Testis (tissue), 3 donors: ENCODE data around the gene IGF1R. TPM values are rescaled to one million over a fixed set of nuclear protein-coding genes. Genes with fewer than 3 reads are reported as not detected.

ENCODE experiments used
- DNase-seq: peaks from one replicate; pipeline ENCODE4 v3.0.0-alpha.2; 2019
- H3K27ac ChIP-seq, 2 donors: fragments of 200-600 bp; sonication (generic); one replicate each; pipeline ENCODE4 v1.5.1; 2019
- H3K27me3 ChIP-seq: fragments of 200-600 bp; sonication (generic); one replicate; pipeline ENCODE4 v1.5.1; 2019
- H3K36me3 ChIP-seq: fragments of 200-600 bp; sonication (generic); one replicate; pipeline ENCODE4 v1.5.1; 2017; ENCODE audit warnings: low read depth; ENCODE audit errors: missing control alignments
- H3K4me1 ChIP-seq: fragments of 200-600 bp; sonication (generic); one replicate; pipeline ENCODE4 v1.5.1; 2019
- H3K4me3 ChIP-seq, 2 donors: fragments of 200-600 bp; sonication (generic); one replicate each; pipeline ENCODE4 v1.5.1; 2017 to 2019
- H3K9me3 ChIP-seq: fragments of 200-600 bp; sonication (generic); one replicate; pipeline ENCODE4 v1.5.1; 2017
- POLR2A ChIP-seq: fragments of 450-650 bp; IDR thresholded peaks from one replicate; pipeline ENCODE4 v1.6.1; 2017; ENCODE audit warnings: antibody characterized with exemption, mild to moderate bottlenecking, moderate library complexity
- WGBS, 2 donors: methylation state at CpG; one replicate each; pipeline ENCODE4 v1.1.5; 2018; 5-methylcytosine and 5-hydroxymethylcytosine counted together
- intact Hi-C: fragments of 100-400 bp; cut with DNase I; formaldehyde crosslinking; loops from one replicate; pipeline ENCODE4 v1.15.1; 2023; ENCODE audit warnings: low total_unique reads
- polyA plus RNA-seq: library from polyadenylated mRNA; stranded (reverse); fragments of 350-450 nt; fragmentation: Illumina TruSeq; extraction: RNeasy Lipid Tissue Mini Kit (QIAGEN cat#74804); gene quantifications from one replicate; pipeline ENCODE4 v1.2.3, GENCODE V29; 2014; ENCODE audit warnings: low read depth, low replicate concordance; ENCODE audit not compliant: insufficient read depth
- total RNA-seq, 2 donors: library from RNA; depleted of rRNA; stranded (reverse); fragments of >200 nt; gene quantifications; one replicate each; pipeline ENCODE4 v1.2.3, GENCODE V29; 2016
- TF ChIP-seq, protein P1 (sequence below), 3 experiments: fragments of 450-650 bp in 2 of 3; fragments of 200-600 bp in 1 of 3; sonication (generic) in 1 of 3; IDR thresholded peaks; one replicate each; pipeline ENCODE4 v1.5.1; 2016 to 2019; ENCODE audit warnings: antibody characterized with exemption in 3 of 3, mild to moderate bottlenecking in 2 of 3, moderate library complexity in 1 of 3

IGF1R gene
- total and polyA plus RNA-seq, 3 donors from 2014 or later: 25.8 to 172 (median 157) TPM

DNA sequence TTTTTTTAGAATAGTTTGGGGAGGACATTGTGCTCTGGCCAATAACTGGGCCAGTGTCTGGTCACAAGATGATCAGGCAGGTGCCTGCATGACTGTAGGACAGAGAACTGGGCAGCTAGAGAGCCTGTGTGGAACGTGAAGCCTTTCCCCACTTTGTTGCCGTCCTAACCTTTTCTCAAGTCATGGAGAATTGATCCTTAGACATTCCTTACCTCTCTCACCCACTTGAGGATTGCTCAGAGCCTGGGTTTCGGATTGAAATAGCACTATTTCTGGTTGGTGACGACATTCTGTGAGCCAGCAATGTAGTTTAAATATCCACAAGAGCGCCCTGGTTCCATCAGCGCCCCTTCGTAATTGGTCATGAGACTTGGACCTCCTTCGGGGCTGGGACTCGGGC lies 138.4 kb downstream of the IGF1R start:
- no peak for DNase-seq
- Histone ChIP-seq H3K9me3 (no peaks in the 10 kb centered on the region), H3K27ac (no peak overlapping the region), H3K4me1 (no peaks in the 10 kb centered on the region), H3K4me3 (no peak overlapping the region), H3K36me3 (no peaks in the 10 kb centered on the region), H3K27me3 (no peaks in the 10 kb centered on the region)
- 89 to 94% methylated on average over 9 of the region's 9 CpGs for WGBS, 2 donors
- intact Hi-C loops: no loop called here
- TF ChIP-seq POLR2A: no peak
- TF ChIP-seq, protein P1, sequence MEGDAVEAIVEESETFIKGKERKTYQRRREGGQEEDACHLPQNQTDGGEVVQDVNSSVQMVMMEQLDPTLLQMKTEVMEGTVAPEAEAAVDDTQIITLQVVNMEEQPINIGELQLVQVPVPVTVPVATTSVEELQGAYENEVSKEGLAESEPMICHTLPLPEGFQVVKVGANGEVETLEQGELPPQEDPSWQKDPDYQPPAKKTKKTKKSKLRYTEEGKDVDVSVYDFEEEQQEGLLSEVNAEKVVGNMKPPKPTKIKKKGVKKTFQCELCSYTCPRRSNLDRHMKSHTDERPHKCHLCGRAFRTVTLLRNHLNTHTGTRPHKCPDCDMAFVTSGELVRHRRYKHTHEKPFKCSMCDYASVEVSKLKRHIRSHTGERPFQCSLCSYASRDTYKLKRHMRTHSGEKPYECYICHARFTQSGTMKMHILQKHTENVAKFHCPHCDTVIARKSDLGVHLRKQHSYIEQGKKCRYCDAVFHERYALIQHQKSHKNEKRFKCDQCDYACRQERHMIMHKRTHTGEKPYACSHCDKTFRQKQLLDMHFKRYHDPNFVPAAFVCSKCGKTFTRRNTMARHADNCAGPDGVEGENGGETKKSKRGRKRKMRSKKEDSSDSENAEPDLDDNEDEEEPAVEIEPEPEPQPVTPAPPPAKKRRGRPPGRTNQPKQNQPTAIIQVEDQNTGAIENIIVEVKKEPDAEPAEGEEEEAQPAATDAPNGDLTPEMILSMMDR (IDR thresholded peaks at IDR 0.05): no peak

DNA sequence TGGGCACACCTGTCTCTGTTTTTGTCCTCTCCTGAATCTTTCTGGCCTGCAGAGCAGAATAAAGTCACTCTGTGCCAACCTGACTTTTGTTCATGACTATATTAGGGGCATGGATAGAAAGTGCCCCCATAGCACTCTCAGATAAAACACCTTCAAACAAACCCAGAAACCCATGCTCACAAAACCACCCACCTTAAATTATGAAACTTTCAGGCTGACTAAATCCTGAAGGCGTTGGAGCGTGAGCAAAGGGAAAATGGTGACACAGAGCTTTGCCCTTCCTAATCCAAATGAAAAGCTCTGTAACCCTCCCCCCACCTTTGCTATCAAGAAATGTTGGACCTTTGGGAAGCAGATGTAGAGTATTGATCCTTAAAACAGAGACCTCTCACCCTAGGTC lies 138.9 kb downstream of the IGF1R start:
- WGBS, 2 donors: 95 to 100% methylated on average over 2 of the region's 2 CpGs
- TF ChIP-seq, protein P1 (IDR thresholded peaks at IDR 0.05): no peak
- no peak for TF ChIP-seq POLR2A
- Histone ChIP-seq H3K27ac (no peak overlapping the region), H3K36me3 (no peaks in the 10 kb centered on the region), H3K4me3 (no peak overlapping the region), H3K9me3 (no peaks in the 10 kb centered on the region), H3K4me1 (no peaks in the 10 kb centered on the region), H3K27me3 (no peaks in the 10 kb centered on the region)
- intact Hi-C loops: no loop called here
- DNase-seq: no peak

DNA sequence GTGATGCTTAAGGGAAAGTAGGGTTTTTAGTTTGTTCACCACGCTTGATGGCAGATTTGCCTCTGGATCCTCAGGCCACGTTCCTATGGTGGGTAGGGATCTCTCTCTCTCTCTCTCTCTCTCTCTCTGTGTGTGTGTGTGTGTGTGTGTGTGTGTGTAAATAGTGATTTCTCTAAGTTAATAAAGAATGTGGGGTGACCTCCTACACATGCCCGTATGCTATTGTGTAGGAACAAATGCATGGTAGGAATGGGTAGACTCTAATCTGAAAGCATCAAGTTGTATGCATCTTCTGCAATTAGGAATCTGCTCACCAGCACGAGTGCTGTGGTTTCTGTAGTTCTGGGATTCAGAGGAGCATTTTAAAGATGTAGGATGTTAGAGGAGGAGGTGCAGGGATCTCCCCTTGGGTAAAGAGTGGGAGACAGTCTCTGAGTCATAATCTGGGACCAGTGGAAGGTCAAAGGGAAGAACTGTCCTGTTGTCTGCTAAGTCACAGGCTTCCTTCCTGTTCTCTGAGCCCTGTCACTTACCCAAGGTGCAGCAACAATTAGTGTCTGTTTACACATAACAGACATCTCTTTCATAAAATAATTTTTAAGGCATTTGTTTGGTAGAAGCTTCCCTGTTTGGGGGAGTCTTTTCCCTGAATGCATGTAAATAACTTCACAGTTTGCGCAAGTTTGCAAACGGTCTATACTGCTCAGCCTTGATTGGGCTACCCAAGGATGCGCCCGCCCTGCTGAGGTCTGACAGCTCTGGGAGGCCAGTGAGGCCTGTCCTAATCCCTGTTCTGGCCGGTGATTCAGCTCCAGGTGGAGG lies 139.8 kb downstream of the IGF1R start:
- H3K27me3 ChIP-seq: no peaks in the 10 kb centered on the region
- H3K4me3 ChIP-seq: no peak overlapping the region
- peaks cover 3% of the 10 kb centered on the region for H3K4me1 ChIP-seq
- H3K36me3 ChIP-seq: no peaks in the 10 kb centered on the region
- no peaks in the 10 kb centered on the region for H3K9me3 ChIP-seq
- 72 to 80% methylated on average over 9 of the region's 9 CpGs for WGBS, 2 donors
- DNase-seq: no peak
- intact Hi-C loops: no loop called here
- TF ChIP-seq, protein P1 (IDR thresholded peaks at IDR 0.05): no peak
- no peak for TF ChIP-seq POLR2A
- H3K27ac ChIP-seq: no peak overlapping the region

DNA sequence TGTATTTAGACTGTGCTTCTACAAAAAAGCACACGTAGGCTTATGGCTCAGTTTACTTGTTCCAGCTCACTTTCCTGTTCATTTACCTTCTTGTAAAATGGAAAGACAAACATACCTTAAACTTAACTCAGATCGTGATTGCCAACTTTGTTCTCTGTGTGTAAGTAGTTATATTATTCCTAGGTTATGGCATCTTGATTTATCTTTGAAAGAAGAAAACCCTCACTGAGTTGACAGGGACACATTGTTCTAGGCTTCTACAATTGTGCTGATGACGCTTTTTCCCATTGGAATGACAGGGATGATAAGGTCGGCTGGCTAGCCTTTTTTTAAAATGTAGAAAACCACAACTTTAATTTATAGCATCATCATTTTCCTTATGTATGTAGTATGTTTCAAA lies 140.7 kb downstream of the IGF1R start:
- 66 to 83% methylated on average over 4 of the region's 4 CpGs for WGBS, 2 donors
- no peak overlapping the region for H3K27ac ChIP-seq
- DNase-seq: no peak
- peaks cover 3% of the 10 kb centered on the region for H3K4me1 ChIP-seq
- intact Hi-C loops: no loop called here
- no peaks in the 10 kb centered on the region for H3K9me3 ChIP-seq
- no peak for TF ChIP-seq POLR2A
- TF ChIP-seq, protein P1 (IDR thresholded peaks at IDR 0.05): no peak
- H3K4me3 ChIP-seq: no peak overlapping the region
- H3K27me3 ChIP-seq: no peaks in the 10 kb centered on the region
- no peaks in the 10 kb centered on the region for H3K36me3 ChIP-seq

DNA sequence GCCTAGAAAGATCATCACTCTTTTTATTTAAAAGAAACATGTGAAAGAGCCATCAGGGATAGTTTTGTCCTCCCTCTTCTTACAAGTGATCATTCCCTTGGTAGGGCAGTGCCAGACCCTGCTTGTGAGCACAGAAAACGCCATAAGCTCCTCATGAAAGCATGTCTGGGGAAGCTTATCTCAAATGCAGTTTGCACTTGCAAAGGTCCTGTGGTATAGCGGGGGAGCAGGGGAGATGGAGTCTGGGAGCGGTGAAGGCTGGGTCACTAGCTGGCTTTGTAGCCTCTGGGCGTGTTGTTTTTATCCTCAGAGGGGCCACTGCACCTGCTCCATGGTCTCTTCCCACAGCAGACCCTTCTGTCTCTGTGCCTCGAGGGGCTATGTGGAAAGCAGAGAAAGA lies 141.9 kb downstream of the IGF1R start:
- no peak for DNase-seq
- H3K4me1 ChIP-seq: peaks cover 3% of the 10 kb centered on the region
- H3K4me3 ChIP-seq: no peak overlapping the region
- no peaks in the 10 kb centered on the region for H3K9me3 ChIP-seq
- no peaks in the 10 kb centered on the region for H3K36me3 ChIP-seq
- H3K27me3 ChIP-seq: no peaks in the 10 kb centered on the region
- TF ChIP-seq, protein P1 (IDR thresholded peaks at IDR 0.05): no peak
- no peak for TF ChIP-seq POLR2A
- WGBS, 2 donors: 82 to 91% methylated on average over 3 to 5 of the region's 5 CpGs
- H3K27ac ChIP-seq: no peak overlapping the region
- intact Hi-C loops: no loop called here
